SW480 (cell line): ENCODE data around the gene ADH1A.
"Not testable (repeated sequence)": the region's sequence is repeated elsewhere in the genome, so short reads cannot be mapped to it uniquely, and the experiment has no call there.

Experiments
- DNase-seq: peaks from one replicate; pipeline ENCODE4 v3.0.0-alpha.2; 2016; ENCODE audit warnings: low spot score

The ADH1A gene

GRCh38 chr4:99281261-99281660, 9.5 kb downstream of the ADH1A start:
- DNase-seq = no peak

DNA sequence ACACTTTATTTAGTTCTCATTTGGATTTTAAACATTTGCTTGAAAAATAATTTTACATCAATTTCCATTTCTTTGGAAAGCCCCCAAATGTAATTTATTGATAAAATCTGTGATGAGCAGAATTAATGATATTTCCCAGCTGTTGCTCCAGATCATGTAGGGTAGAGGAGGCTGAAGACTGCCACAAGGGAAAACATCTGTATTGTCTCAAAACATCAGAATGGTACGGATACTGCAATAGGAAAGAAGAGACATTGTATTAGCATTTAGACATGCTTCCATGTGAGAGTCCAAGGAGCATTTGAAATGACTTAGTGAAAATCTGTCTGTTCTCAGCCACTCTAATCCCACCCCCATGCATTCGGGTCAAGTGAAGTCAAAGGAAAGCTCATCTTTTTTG, 14.4 kb downstream of the ADH1A start:
- DNase-seq = no peak

DNA sequence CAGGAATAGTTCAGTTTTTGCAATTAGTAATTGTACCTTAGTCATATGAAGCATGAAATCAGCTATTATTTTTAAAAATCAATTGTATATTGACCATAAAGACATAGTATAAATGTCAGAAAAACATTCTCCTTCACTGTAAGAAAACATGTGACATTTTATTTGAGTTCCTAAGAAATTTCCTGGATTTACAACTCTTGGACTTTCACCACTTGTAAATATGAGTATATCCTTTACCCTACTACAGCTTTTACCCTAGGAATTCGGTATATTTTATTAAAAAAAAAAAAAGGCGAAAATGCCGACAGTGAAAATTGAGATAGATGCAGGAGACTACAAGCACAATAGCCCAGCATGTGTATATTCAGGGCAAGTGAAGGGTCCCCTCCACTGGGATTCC, 14.9 kb downstream of the ADH1A start:
- DNase-seq = no peak

DNA sequence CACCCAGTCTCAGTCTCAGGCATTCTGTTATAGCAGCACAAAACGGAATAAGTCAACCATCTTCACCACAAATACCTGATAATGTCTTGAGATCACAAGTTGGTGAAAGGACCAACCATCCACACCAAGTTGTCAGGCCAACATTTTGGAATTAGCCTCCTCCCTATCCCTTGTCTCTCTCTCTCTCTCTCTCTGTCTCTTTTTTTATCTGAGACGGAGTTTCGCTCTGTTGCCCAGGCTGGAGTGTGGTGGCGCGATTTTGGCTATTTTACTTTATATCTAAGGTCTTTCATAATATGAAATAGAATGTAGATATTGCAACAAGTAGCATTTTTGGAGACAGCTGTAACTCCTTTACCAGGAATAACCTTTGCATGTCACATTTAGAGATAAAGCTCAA, 15.7 kb downstream of the ADH1A start:
- no peak for DNase-seq

- no peak for DNase-seq
These were observed 17.1 kb downstream of the ADH1A start for GRCh38 chr4:99273704-99274103.

DNA sequence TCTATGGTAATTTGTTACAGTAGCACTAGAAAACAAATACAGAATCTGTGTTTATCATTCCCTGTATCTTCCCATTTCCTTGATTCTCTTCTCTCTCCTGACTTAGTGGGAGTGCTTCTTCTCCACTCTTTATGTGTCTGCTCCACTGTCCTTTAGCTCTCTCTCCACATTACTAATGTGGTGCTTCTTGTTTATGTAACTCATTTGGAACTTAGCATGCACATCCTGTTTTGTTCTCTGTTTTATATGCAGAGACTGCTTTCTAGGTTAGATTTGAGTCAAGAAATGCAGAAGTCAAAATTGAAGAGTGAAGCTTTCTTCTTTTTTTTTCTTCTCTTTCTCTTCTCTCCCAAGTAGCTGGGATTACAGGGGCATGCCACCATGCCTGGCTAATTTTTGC, 25.9 kb downstream of the ADH1A start:
- no peak for DNase-seq

- no peak for DNase-seq
These were observed 38.0 kb downstream of the ADH1A start for GRCh38 chr4:99252746-99253145.

GRCh38 chr4:99248714-99249113, 42.1 kb downstream of the ADH1A start:
- no peak for DNase-seq

- DNase-seq = no peak
These were observed 54.8 kb downstream of the ADH1A start for GRCh38 chr4:99235955-99236354.

- DNase-seq = no peak
These were observed 56.3 kb downstream of the ADH1A start for GRCh38 chr4:99234331-99235010.

GRCh38 chr4:99233397-99233796, 57.4 kb downstream of the ADH1A start:
- not testable (repeated sequence) for DNase-seq

DNA sequence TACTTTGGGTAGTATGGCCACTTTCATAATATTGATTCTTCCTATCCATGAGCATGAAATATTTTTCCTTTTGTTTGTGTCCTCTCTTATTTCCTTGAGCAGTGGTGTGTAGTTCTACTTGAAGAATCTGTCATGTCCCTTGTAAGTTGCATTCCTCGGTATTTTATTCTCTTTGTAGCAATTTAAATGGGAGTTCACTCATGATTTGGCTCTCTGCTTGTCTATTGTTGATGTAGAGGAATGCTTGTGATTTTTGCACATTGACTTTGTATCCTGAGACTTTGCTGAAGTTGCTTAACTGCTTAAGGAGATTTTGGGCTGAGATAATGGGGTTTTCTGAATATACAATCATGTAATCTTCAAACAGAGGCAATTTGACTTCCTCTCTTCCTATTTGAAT, 62.1 kb downstream of the ADH1A start:
- not testable (repeated sequence) for DNase-seq

- not testable (repeated sequence) for DNase-seq
These were observed 63.1 kb downstream of the ADH1A start for GRCh38 chr4:99227646-99228045.
